Right cardiac atrium (tissue), 5 donors: ENCODE results near the gene HAL. TPM values are rescaled to one million over a fixed set of nuclear protein-coding genes. Genes with fewer than 3 reads are reported as not detected.

ENCODE experiments used
- ATAC-seq, 2 donors: fragments of 200-7000 bp; cut with Tn5 transposase; one replicate each; pipeline versions ENCODE4 v1.8.0 to v1.9.1; 2020; ENCODE audit warnings: moderate library complexity in 2 of 2, mild to moderate bottlenecking in 1 of 2
- DNase-seq, 3 donors: peaks; one replicate each; pipeline ENCODE4 v3.0.0-alpha.2; 2020
- H3K27ac ChIP-seq: one replicate; pipeline ENCODE4 v1.5.1; 2013; ENCODE audit warnings: mild to moderate bottlenecking, low read length, control low read depth, moderate library complexity
- H3K27me3 ChIP-seq: one replicate; pipeline ENCODE4 v1.6.1; 2013; ENCODE audit not compliant: control insufficient read depth, insufficient read depth
- H3K4me1 ChIP-seq: one replicate; pipeline ENCODE4 v1.6.1; 2013; ENCODE audit warnings: low read length; ENCODE audit not compliant: control insufficient read depth, insufficient read depth
- H3K4me3 ChIP-seq: one replicate; pipeline ENCODE4 v1.5.1; 2013; ENCODE audit warnings: low read length, control low read depth
- H3K9me3 ChIP-seq: one replicate; pipeline ENCODE4 v1.6.1; 2013; ENCODE audit warnings: low read length; ENCODE audit not compliant: control insufficient read depth
- WGBS: extraction: QIAGEN DNeasy Blood & Tissue Kit; methylation state at CpG from one replicate; pipeline ENCODE4 v1.1.7; 2013; 5-methylcytosine and 5-hydroxymethylcytosine counted together
- intact Hi-C, 4 donors: fragments of 100-400 bp; cut with DNase I; formaldehyde crosslinking; loops; one replicate each; pipeline versions ENCODE4 v1.11.0 to v1.14.0; 2022 to 2023
- polyA plus RNA-seq: library from polyadenylated mRNA; stranded (reverse); fragments of 200-250 nt; gene quantifications from one replicate; pipeline ENCODE4 v1.2.3, GENCODE V29; 2013
- total RNA-seq, 4 donors: library from RNA; stranded (reverse); fragmentation: NEBNext Ultra II Directional; extraction: Animal tissue kit (Norgen Biotek cat#: 25700); gene quantifications; one replicate each; pipeline ENCODE4 v1.2.1, GENCODE V29; 2021
- donor health status: healthy with polysubstance abuse.
- donor health status: DM: no; HTN: yes; CAD: no.
- donor health status: DM: no; HTN: no; CAD: no.
- donor health status: DM: no; HTN: yes; CAD: no; lungs with severe emphysema.
- donor health status: DM: yes; HTN: yes; CAD: no.

The HAL gene
- total and polyA plus RNA-seq, 5 donors: 0.05 to 0.62 (median 0.11) TPM; not detected in 2

DNA sequence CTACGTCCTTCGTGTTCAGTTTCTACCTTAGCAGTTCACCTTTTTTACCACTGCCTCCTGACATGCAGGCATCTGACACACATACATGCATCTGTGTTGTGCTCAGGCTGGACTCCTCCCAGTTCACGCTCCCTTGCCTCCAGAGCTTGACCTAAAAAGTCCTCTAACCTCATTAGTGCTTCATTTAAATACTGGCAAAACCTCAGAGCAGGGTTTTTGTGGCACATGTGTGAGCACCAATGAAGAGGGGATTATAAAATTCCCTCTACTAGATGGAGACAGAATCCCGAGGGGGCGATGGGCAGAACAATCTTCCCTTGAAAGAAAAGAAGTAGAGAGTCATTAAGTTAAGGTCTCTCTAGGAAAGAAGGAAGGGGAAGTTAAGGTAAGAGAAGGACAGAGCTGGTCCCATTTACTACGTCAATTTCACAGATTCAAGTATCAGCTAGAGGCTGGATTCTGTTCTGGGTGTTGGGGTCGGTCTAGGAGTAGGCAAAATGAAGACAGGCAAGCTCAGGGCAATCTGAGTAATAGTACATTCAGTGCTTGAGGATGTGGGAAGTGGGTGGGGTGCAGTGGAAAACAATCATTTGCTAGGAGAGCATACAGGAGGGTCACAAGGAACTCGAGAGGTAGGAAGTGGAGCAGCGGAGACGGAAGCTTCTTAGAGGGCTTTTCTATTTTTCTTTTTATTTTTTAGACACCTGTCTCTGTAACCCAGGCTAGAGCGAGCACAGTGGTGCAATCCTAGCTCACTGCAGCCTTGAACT lies 7.5 kb downstream of the HAL start:
- DNase-seq (no peak), ATAC-seq (peak in 1 of 2 donors; percentile 78)
- H3K4me3 ChIP-seq: no peak overlapping the region
- H3K4me1 ChIP-seq: no peaks in the 10 kb centered on the region
- 78% methylated on average over 11 of the region's 11 CpGs for WGBS
- no peak overlapping the region for H3K27ac ChIP-seq
- no peaks in the 10 kb centered on the region for H3K9me3 ChIP-seq
- H3K27me3 ChIP-seq: no peaks in the 10 kb centered on the region
- intact Hi-C loops: no loop called here

DNA sequence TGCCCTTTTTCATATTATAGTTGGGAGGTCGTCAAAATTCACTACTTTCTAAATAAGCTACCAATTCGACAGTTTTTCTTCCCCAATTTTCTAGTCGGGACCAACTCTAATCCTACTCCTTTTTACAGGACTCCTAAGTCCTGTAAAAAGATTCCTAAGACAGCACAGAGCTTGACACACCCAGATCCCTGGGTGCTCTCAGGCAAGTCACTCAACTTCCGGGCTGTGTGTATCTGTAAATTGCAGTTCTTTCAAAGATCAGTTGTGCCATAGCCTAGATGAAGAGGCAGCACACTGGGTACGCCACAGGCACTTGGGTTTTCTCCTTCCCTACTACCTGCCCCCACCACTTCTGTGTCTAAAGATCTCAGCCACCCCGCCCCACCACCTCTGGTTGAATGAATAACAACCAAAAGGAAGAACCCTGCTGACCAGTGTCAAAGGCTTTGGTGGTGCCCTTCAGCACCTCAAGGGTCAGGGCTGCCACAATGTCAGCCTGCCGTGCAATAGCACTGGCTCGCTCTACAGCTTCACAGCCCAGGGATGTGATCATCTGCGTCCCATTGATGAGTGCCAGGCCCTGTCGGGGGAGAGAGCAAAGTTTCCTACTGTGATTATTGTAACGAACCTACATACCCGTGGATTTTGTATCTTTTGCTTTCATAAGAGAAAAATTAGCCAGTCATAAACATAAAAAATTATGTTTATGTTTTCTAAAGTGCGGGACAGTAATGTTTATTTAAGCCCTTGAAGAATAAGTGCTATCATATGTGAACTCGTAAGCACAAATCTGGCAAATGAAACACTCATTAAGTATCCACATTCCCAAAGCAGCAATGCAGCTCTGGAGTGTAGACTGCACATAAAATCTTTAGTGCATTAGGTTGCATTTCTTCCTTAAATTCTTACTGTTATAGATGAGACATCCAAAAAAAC lies 9.2 kb downstream of the HAL start:
- H3K9me3 ChIP-seq: no peaks in the 10 kb centered on the region
- H3K27ac ChIP-seq: no peak overlapping the region
- ATAC-seq: no peak
- no peaks in the 10 kb centered on the region for H3K27me3 ChIP-seq
- no peak overlapping the region for H3K4me3 ChIP-seq
- DNase-seq: no peak
- intact Hi-C loops: no loop called here
- WGBS: 77% methylated on average over 14 of the region's 14 CpGs
- H3K4me1 ChIP-seq: no peaks in the 10 kb centered on the region

GRCh38 chr12:95984682-95985081 lies 11.5 kb downstream of the HAL start:
- Histone ChIP-seq H3K27me3 (no peaks in the 10 kb centered on the region), H3K4me3 (no peak overlapping the region), H3K27ac (no peak overlapping the region), H3K9me3 (no peaks in the 10 kb centered on the region), H3K4me1 (no peaks in the 10 kb centered on the region)
- intact Hi-C loops: no loop called here
- ATAC-seq (no peak), DNase-seq (no peak)
- WGBS: 87% methylated on average over 1 of the region's 1 CpG

DNA sequence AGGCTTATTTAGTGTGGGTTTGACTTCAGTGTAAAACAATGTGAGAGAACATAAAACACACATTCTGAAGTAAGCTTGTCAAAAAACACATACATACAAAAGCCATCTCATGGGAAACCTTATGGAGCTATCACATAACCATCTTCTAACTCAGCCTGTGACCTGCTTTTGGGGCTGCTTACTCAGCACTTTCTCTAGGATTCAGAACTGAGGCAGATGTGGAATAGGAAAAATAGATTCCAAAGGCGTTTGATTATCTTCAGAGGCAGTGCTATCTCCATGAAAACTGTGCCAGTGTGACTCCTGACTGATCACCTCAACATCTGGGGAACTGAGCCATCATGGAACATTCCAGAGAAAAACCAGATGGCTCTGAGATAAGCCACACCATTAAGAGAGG lies 13.5 kb downstream of the HAL start:
- DNase-seq: no peak
- Histone ChIP-seq H3K27ac (no peak overlapping the region), H3K9me3 (no peaks in the 10 kb centered on the region), H3K27me3 (no peaks in the 10 kb centered on the region), H3K4me3 (no peak overlapping the region), H3K4me1 (no peaks in the 10 kb centered on the region)
- intact Hi-C loops: no loop called here
- 55% methylated on average over 1 of the region's 1 CpG for whole genome bisulfite sequencing
- ATAC-seq: no peak

DNA sequence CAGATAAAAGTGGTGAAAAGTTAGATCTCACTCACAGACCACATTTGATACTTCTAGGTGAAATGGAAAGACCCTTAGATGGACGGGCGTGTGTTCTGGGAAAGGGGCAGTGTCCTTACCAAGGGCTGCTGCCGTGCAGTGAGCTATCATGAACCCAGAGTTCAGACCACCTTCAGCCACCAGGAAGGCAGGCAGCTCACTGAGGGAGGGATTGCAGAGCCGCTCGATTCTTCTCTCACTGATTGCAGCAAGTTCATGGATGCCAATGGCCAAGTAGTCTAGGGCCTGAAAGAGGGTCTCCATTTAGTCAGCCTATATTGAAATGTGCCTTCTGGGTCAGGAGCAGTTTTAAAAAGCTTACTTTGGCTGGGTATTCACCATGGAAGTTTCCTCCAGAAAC lies 15.7 kb downstream of the HAL start:
- no peak for ATAC-seq
- WGBS: 89% methylated on average over 5 of the region's 5 CpGs
- DNase-seq: no peak
- H3K4me1 ChIP-seq: no peaks in the 10 kb centered on the region
- no peaks in the 10 kb centered on the region for H3K9me3 ChIP-seq
- no peak overlapping the region for H3K27ac ChIP-seq
- no peak overlapping the region for H3K4me3 ChIP-seq
- intact Hi-C loops: no loop called here
- no peaks in the 10 kb centered on the region for H3K27me3 ChIP-seq

DNA sequence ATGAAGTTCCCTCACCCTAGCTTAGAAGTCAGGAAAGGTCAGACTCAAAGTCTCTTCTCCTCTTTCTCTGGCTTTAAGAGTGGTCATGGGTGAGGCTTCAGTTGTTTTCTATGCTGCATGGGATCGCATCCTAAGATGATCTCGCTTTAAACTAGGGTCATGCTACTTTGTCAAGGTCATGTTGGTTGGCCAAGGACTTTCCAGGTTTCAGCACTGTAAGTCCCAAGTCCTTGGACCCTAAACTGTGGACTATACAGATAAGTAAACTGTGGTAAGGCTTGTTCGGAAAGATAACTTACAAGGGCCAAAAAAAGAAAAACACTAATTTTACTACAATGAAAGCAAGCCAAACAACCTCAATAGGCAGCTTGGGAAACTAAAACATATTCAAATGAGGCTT lies 17.4 kb downstream of the HAL start:
- no peaks in the 10 kb centered on the region for H3K9me3 ChIP-seq
- ATAC-seq: no peak
- no peak overlapping the region for H3K27ac ChIP-seq
- no peak overlapping the region for H3K4me3 ChIP-seq
- intact Hi-C loops: no loop called here
- H3K4me1 ChIP-seq: no peaks in the 10 kb centered on the region
- H3K27me3 ChIP-seq: no peaks in the 10 kb centered on the region
- DNase-seq: no peak
- 86% methylated on average over 3 of the region's 3 CpGs for WGBS

- H3K27ac ChIP-seq: no peak overlapping the region
- WGBS: 92% methylated on average over 5 of the region's 5 CpGs
- H3K4me3 ChIP-seq: no peak overlapping the region
- no peaks in the 10 kb centered on the region for H3K9me3 ChIP-seq
- ATAC-seq (no peak), DNase-seq (no peak)
- intact Hi-C loops: no loop called here
- no peaks in the 10 kb centered on the region for H3K27me3 ChIP-seq
- H3K4me1 ChIP-seq: no peaks in the 10 kb centered on the region
Observed at GRCh38 chr12:95978351-95978750, 17.8 kb downstream of the HAL start.

DNA sequence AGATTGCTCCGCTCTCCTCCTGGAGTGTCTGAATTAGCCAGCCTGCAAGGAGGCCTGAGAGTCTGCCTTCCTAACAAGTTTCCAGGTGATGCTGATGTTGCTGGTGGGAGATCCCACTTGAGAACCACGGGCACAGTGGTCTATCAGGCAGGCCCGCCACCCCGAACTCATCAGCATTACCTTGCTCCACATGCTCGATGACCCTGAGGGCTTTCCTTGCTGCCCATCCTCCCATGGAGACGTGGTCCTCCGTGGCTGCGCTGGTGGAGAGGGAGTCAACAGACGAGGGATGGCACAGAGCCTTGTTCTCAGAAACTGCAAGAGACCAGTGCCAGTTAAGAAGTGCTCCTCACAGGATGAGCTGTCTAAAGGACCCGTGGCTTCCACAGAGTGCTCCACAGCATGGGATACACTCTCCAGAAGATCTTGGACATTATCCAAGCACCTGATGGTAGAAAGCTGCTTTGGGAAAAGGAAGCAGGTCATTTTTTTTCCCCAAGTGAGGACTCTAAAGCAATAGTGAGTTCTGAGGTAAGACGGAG lies 18.3 kb downstream of the HAL start:
- intact Hi-C loops: no loop called here
- Histone ChIP-seq H3K4me1 (no peaks in the 10 kb centered on the region), H3K4me3 (no peak overlapping the region), H3K27ac (no peak overlapping the region), H3K27me3 (no peaks in the 10 kb centered on the region), H3K9me3 (no peaks in the 10 kb centered on the region)
- DNase-seq: no peak
- 86% methylated on average over 11 of the region's 11 CpGs for WGBS
- no peak for ATAC-seq

GRCh38 chr12:95976416-95976832 lies 19.7 kb downstream of the HAL start:
- H3K9me3 ChIP-seq: no peaks in the 10 kb centered on the region
- ATAC-seq: no peak

GRCh38 chr12:95975491-95975890 lies 20.7 kb downstream of the HAL start:
- no peak for ATAC-seq
- WGBS: 87% methylated on average over 4 of the region's 4 CpGs
- H3K27me3 ChIP-seq: no peaks in the 10 kb centered on the region
- no peak overlapping the region for H3K4me3 ChIP-seq
- H3K4me1 ChIP-seq: no peaks in the 10 kb centered on the region
- H3K27ac ChIP-seq: no peak overlapping the region
- DNase-seq: no peak
- no peaks in the 10 kb centered on the region for H3K9me3 ChIP-seq
- intact Hi-C loops: no loop called here

More at GRCh38 chr12:95976416-95976832, 19.7 kb downstream of the HAL start:
- WGBS: 91% methylated on average over 8 of the region's 8 CpGs
- DNase-seq: no peak
- Histone ChIP-seq H3K27ac (no peak overlapping the region), H3K4me3 (no peak overlapping the region), H3K4me1 (no peaks in the 10 kb centered on the region), H3K27me3 (no peaks in the 10 kb centered on the region)
- intact Hi-C loops: no loop called here

GRCh38 chr12:95974358-95974757 lies 21.8 kb downstream of the HAL start:
- ATAC-seq: no peak
- Histone ChIP-seq H3K9me3 (no peaks in the 10 kb centered on the region), H3K27ac (no peak overlapping the region), H3K4me1 (no peaks in the 10 kb centered on the region), H3K4me3 (no peak overlapping the region), H3K27me3 (no peaks in the 10 kb centered on the region)
- DNase-seq: no peak
- WGBS: 94% methylated on average over 2 of the region's 2 CpGs
- intact Hi-C loops: no loop called here
